HG03064 (cell line): ENCODE results near the gene WNT5B.
"Not testable (repeated sequence)": the region's sequence is repeated elsewhere in the genome, so short reads cannot be mapped to it uniquely, and the experiment has no call there.

Experiments
- ATAC-seq: cut with Tn5 transposase; IDR thresholded peaks from one replicate; pipeline ENCODE4 v1.9.1; 2021; ENCODE audit warnings: low read depth; ENCODE audit not compliant: unreplicated experiment

WNT5B gene

DNA sequence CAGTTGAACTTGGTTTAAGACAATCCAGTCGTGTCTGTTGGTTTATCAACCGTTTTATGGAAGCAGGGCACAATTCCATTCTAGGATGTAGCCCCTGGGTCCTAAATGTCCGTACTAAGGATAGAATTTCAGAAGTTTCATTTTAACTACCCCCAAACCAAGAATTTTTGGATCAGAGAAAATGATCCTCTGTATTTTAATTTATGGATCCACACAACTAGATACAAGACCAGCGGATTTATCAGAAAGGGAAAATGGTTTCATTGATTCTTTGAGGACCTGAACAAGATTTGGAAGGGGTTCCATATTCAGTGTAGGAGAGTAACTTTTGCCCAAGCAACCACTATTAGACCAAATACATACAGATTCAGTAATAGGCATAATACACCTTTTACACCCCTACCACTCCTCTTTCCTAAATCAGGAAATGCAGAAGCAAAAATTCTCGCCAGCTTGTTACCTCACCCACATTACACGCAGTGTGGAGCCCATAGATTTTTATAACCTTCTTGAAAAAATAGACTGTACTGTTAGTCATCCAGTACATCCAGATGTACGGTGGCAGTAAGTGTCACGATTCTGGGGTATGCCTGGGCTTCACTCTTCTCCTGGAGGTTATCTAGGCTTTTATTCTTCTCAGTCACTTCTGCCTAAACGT is 33.2 kb upstream of the WNT5B start:
- ATAC-seq: no peak

DNA sequence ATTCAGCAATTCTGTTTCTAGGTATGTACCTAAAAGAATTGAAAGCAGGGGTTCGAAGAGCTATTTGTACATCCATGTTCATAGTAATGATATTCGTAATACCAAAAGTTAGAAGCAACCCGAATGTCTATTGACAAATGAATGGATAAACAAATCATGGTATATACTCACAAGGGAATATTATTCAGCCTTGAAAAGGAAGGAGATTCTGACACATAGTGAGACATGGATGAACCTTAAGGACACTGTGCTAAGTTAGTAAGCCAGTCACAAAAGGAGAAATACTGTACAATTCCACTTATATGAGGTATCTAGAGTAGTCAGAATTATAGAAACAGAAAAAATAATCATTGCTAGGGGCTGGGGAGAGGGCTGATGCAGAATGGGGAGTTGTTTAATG is 30.3 kb upstream of the WNT5B start:
- ATAC-seq: no peak

DNA sequence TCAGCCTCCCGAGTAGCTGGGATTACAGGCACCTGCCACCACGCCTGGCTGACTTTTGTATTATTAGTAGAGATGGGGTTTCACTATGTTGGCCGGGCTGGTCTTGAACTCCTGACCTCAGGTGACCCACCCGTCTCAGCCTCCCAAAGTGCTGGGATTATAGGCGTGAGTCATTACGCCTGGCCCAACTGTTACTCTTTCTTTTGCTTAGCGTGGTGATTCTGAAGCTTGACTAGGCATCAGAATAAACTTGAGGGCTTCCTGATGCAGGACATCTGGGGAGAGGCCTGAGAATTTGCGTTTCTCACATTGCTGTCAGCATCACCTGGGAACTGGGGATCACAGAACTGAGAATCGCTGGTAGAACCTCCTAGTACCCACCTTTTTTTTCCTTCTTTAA is 26.3 kb upstream of the WNT5B start:
- not testable (repeated sequence) for ATAC-seq

DNA sequence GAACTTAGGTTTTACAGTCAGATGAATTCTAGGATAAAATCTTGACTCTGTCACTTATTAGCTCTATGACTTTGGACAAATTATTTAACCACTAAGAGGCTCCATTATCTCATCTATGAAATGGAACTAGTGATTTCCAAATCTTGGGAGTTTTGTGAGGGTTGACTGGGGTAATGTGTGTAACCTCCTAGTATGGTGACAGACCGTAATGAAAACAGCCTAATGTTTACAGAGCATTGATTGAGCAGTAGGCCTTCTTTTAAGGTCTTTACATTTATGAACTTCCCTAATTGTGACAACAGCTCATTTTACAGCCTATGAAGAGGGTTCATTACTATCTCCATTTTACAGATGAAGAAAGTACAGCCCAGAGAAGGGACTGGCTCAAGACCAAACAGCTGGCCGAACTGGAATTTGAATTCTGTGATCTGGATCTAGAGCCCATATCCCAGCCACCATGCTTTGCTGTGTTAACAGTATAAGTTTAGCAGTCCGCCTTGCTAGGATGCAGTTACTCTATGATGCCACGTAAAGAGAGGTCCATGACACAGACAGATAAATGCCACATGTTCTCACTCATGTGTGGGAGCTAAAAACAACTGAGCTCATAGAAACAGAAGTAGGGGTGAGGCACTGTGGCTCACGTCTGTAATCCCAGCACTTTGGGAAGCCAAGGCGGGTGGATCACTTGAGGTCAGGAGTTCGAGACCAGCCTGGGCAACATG is 25.6 kb upstream of the WNT5B start:
- ATAC-seq: no peak

GRCh38 chr12:1604464-1604863 is 24.6 kb upstream of the WNT5B start:
- no peak for ATAC-seq

DNA sequence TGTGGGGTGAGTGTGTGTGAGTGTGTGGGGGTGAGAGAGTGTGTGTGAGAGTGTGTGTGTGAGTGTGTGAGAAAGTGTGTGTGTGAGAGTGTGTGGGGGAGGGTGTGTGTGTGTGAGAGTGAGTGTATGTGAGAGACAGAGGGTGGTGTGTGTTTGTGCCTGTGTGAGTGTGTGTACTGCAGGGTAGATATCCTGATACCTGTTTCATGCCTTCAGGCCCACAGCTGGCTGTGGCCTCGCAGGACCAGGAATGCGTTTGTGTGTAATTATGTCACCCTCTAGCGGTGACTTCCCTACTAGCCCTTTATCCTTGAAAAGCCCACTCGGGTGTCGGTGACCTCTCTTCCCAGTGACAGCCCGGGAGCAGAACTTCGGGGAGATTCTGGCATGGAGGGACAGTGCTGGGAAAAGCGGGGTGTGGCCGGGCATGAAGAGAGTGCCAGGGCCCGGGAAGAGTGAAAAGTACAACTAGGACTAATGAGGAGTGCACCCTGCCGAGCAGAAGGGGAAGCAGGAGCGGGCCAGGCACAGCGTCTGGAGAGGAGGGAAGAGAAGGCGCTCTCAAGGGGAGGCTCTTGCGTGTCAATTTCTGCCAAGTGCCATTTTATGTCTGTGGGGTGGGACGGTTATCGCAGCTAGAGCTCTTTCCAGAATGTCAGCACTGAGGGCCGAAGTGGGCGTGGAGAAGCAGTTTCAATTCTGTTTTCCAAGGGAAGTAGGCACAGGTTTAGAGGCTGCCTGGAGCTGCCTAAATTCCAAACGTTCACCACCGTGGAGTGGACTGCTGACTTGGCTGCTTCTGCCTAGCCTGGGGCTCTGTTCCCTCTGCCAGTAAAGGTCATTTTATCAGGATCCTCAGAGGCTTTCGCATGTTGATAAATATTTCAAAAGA is 23.7 kb upstream of the WNT5B start:
- no peak for ATAC-seq

DNA sequence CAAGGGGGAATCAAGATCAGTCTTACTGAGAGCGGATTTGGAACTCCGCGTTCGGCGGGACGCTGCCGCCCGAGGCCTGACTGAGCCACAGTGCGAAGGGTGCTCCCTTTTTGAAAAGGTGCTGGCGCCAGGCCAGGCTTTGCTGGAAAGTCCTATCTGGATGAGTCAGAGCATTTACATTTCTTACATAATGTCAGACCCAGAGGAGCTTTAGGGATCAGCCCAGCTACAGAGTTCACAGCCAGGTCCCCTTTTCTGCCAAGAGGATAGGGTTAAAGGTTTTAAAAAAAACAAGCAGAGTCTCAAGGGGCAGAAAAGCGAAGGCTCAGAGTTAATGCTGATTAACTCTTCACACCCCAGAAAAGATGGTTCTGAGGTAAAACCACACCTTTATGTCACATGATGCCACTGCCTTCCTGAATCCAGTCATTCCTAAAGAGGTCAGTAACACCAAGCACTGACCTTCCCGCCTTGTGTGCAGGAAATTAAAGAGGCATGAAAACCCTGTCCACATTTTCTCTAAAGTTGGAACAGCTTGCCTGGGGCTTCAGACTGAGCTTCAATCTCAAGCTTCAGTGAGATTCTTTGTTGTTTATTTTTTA is 22.9 kb upstream of the WNT5B start:
- ATAC-seq: no peak

GRCh38 chr12:1607940-1608712 is 20.9 kb upstream of the WNT5B start:
- ATAC-seq: no peak

- no peak for ATAC-seq
Measured at GRCh38 chr12:1608713-1609119, 20.3 kb upstream of the WNT5B start.

GRCh38 chr12:1610072-1610643 is 18.9 kb upstream of the WNT5B start:
- ATAC-seq: no peak

DNA sequence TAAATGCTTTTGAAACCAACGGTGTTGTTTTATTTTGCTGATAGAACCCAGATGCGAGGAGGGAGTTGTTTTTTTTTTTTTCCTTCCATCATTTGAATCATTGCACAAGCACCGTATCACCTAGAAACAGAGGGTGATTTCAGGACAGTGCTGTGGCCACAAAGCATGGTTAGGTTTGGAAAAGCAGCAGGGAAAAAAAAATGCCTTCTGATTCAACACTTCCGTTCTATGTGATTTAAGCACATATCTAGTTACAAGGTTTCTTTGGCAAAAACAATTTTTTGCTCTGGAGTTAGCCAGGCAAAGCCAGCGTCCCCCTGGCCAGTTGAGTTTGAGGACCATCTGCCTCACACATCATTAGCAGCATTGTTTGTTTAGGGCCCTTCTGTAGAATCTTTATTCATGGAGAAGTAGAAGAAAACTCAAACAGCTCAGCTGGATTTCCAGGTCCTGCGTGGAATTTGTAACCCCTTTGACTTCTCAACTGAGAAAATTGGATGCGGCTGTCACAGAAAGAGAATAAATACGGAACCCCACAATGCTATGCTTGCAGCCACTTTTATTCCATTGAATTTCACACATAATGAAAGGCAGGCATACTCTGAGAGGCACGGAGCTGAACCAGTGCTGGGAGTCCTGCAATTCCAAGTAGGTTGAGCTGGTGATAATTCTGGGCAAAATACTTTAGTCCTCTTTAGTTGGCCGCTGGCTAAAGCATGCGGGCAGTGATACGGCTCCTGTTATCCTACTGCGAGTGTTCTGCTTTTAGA is 17.0 kb upstream of the WNT5B start:
- ATAC-seq: no peak

DNA sequence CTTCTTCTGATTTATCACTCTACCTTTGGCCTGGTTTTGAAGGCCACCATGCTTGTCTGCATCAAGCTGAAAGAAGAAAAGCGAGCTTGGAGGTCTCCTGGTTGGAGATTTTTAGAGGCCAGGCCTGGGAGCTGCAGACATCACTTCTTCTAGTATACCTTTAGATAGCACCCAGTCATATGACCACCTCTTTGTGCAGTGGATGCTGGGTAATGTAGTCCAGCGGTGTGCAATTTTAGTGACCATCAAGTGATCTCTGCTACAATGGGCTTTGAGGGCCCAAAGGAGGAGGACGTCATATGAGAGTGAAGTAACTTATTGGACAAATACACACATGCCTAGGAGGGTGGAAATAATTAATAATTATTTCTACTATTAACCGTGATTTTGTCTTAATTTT is 15.2 kb upstream of the WNT5B start:
- no peak for ATAC-seq

GRCh38 chr12:1614360-1614759 is 14.7 kb upstream of the WNT5B start:
- no peak for ATAC-seq

DNA sequence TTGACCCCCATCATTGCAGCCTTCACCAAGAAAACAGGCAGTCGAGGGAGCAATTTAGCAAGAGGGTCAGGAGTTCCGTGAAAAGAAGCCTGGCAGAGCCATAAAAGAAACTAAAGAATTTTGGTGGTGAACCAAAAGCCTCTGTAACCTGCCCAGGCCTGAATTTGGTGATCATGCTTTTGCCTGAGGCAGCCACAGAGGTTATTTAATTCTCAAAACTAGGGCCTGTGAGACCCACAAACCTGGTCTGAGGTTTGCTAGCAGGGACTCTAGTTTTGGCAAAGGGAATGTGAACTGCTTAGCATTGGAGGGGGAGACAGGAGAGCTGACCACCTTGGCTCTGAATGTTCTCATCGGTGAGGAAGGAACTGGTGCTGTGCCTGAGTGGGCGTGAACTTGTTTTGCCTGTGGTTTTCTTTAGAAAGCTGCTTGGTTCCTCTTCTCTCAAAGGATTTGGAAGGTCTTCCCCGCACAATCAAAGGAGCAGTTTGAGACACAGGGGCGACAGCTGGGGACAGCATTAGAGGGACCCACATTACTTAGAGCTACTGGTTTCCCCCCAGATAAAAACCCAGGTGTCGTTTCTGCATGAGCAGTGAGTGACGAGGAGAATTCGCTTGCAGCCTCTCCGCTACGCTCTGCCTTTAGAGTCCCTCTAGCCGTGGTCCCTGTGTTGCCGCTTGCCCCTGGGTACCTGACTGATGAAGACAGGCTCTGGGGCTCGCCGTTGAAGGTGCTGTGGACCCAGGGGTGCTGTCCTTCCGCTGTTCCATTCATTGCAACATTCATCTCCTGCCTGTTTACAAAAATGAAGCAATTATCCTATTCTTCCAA is 12.6 kb upstream of the WNT5B start:
- ATAC-seq: no peak

GRCh38 chr12:1618489-1618888 is 10.5 kb upstream of the WNT5B start:
- no peak for ATAC-seq

DNA sequence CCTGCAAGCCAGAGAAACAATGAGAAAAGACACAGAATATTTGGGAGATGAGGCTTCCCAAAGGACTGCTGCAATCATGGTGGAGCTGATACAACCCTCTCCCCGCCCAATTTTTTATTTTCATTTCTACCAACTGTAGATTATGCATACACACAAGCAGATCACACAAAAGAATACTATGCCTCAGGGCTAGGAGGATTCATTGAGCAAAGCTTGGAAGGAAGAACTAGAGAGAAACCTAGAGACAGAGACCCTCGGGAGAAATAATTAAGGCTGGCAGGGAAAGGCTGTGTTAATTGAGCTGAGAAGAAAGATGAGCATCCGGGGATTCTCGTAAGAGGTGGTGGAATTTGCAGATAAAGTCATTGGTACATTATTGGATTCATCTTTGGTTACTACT is 9.9 kb upstream of the WNT5B start:
- no peak for ATAC-seq

GRCh38 chr12:1619587-1619986 is 9.4 kb upstream of the WNT5B start:
- no peak for ATAC-seq

DNA sequence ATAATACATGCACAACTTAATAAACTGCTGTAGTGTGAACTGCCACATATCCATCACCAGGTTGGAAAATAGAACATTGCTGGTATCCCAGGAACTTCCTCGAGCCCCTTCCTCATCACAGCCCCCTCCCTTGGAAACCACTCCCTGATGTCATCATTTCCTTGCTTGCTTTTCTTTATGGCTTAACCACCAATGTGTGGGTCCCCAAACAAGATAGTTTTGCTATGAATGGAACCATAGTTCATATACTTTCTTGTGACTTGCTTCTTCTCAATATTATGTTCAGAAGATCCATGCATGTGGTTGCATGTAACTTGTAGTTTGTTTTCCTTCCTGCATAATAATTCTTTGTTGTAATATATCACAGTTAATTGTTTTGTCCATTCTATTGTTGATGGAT is 8.9 kb upstream of the WNT5B start:
- ATAC-seq: no peak
